Panc1 (cell line): ENCODE results near the gene GTSE1. TPM values are rescaled to one million over a fixed set of nuclear protein-coding genes. Genes with fewer than 3 reads are reported as not detected.

ENCODE experiments used
- ATAC-seq: fragments of 200-7000 bp; cut with Tn5 transposase; 2 replicates; pipeline ENCODE4 v1.9.1; 2020; ENCODE audit warnings: mild to moderate bottlenecking, moderate library complexity
- BruUV-seq: library from RNA; stranded (reverse); fragments of 400-500 nt; replicated peaks from 2 replicates; lab custom pipeline; 2021; lab: Mats Ljungman, UMichigan
- CTCF ChIA-PET: fragments of 300-600 bp; sonication (Branson Sonifier 250); formaldehyde crosslinking; loops from one replicate; lab custom pipeline; 2022; ENCODE audit warnings: antibody characterized with exemption; lab: Charles Lee
- POLR2A ChIA-PET: fragments of 300-600 bp; sonication (Branson Sonifier 250); formaldehyde crosslinking; loops from one replicate; lab custom pipeline; 2022; ENCODE audit warnings: antibody characterized with exemption; lab: Charles Lee
- DNase-seq: peaks from one replicate; pipeline ENCODE4 v3.0.0-alpha.2; 2010; ENCODE audit warnings: low read depth, low spot score
- H3K27ac ChIP-seq: 2 replicates; pipeline ENCODE4 v1.5.1; 2011; ENCODE audit warnings: mild to moderate bottlenecking, low read length, inconsistent platforms
- H3K27me3 ChIP-seq: fragments of 200-500 bp; sonication (Bioruptor generic); 2 replicates; pipeline ENCODE4 v1.6.0; 2014; ENCODE audit warnings: low read length, inconsistent platforms; ENCODE audit not compliant: control insufficient read depth, insufficient read depth
- H3K36me3 ChIP-seq: fragments of 200-500 bp; sonication (Bioruptor generic); 2 replicates; pipeline ENCODE4 v1.5.1; 2014; ENCODE audit warnings: inconsistent platforms, mild to moderate bottlenecking, low read length, moderate library complexity; ENCODE audit not compliant: control insufficient read depth, insufficient read depth
- H3K4me1 ChIP-seq: 2 replicates; pipeline ENCODE4 v1.5.1; 2011; ENCODE audit warnings: inconsistent platforms, mild to moderate bottlenecking, low read length, moderate library complexity; ENCODE audit not compliant: control insufficient read depth, insufficient read depth
- H3K4me3 ChIP-seq, 2 experiments: 2 replicates each; pipeline ENCODE4 v1.5.1; 2011 to 2012; ENCODE audit warnings: low read depth in 2 of 2, low read length in 2 of 2, mild to moderate bottlenecking in 2 of 2, inconsistent platforms in 1 of 2, moderate library complexity in 1 of 2
- H3K9me3 ChIP-seq: fragments of 200-500 bp; sonication (Bioruptor generic); 2 replicates; pipeline ENCODE4 v1.5.1; 2014; ENCODE audit warnings: low read depth, mild to moderate bottlenecking, inconsistent platforms, low read length, moderate library complexity; ENCODE audit not compliant: control insufficient read depth, insufficient read depth
- POLR2AphosphoS5 ChIP-seq: IDR thresholded peaks from 2 replicates; pipeline ENCODE4 v1.6.1; 2012; ENCODE audit warnings: mild to moderate bottlenecking, low read depth, low read length, moderate library complexity
- SIN3A ChIP-seq: IDR thresholded peaks from 2 replicates; pipeline ENCODE4 v1.6.1; 2012; ENCODE audit warnings: low read depth, mild to moderate bottlenecking, low read length, moderate library complexity, borderline replicate concordance; ENCODE audit not compliant: insufficient read depth
- TCF7L2 ChIP-seq: IDR thresholded peaks from 2 replicates; pipeline ENCODE4 v1.6.1; 2011; ENCODE audit warnings: mild to moderate bottlenecking, low read depth, low read length, inconsistent platforms
- in situ Hi-C: cut with HindIII; loops from 2 replicates; pipeline ENCODE4 v1.10.0; 2016; ENCODE audit warnings: low sequenced_read_pairs, low pct_unique_long_range_greater_than_20kb
- intact Hi-C: fragments of 100-400 bp; cut with micrococcal nuclease; formaldehyde crosslinking; loops from one replicate; pipeline ENCODE4 v1.10.0; 2022; ENCODE audit not compliant: unreplicated experiment
- total RNA-seq: library from RNA; stranded (reverse); gene quantifications from one replicate; pipeline ENCODE4 v1.2.1, GENCODE V29; 2021; ENCODE audit not compliant: unreplicated experiment
- TF ChIP-seq, protein P1 (sequence below), 2 experiments: IDR thresholded peaks; 2 replicates each; pipeline ENCODE4 v1.6.1; 2011 to 2012; ENCODE audit warnings: low read depth in 2 of 2, control low read depth in 1 of 2, low read length in 1 of 2, mild to moderate bottlenecking in 1 of 2, moderate library complexity in 1 of 2; ENCODE audit not compliant: insufficient read depth in 1 of 2
- TF ChIP-seq, protein P2 (sequence below): fragments of 450-650 bp; IDR thresholded peaks from 2 replicates; pipeline ENCODE4 v1.5.1; 2017; ENCODE audit warnings: mild to moderate bottlenecking

Gene GTSE1
- total RNA-seq, 1 experiment from 2014 or later, result 36.2 TPM

DNA sequence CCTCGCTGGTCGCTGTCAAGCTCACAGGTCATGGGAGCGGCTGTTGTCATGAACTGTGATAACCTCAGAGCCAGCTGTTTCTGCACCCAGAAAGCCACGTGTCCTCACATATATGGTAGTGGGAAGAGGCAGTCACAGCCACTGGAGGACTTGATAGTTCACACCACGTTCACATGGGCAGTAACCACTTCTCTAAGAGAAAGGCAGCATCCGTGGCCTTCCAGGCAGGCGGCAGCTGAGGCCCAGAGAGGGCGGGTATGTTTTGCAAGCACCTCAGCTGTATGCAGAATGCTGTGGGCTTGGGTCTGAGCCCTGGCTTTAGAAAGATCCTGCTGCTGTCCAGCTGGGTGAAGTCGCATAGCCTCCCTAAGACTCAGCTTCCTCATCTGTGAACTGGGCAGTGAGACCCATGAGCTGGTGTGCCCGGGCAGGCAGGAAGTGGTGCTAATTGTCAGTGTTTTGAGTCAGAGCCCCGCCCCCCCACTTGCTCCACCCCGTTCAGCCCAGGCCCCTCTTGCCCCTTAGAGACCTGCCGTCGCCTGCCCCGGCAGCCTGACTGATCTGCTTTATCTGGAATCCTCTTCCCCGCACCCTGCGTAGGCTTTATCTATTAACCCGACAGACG lies 15.6 kb upstream of the GTSE1 start:
- Histone ChIP-seq H3K27ac (no peak overlapping the region), H3K4me3 (no peak overlapping the region), H3K36me3 (0 out of 2 replicates have a peak, but pooled peaks cover 2% of the 10 kb centered on the region), H3K4me1 (no peaks in the 10 kb centered on the region), H3K9me3 (no peaks in the 10 kb centered on the region), H3K27me3 (no peaks in the 10 kb centered on the region)
- CTCF ChIA-PET, result no interaction called here
- DNase-seq, result no peak
- in situ Hi-C loops (no loop called here), intact Hi-C loops (no loop called here)
- TF ChIP-seq SIN3A (no peak), POLR2AphosphoS5 (no peak), TCF7L2 (no peak)
- TF ChIP-seq, protein P1, sequence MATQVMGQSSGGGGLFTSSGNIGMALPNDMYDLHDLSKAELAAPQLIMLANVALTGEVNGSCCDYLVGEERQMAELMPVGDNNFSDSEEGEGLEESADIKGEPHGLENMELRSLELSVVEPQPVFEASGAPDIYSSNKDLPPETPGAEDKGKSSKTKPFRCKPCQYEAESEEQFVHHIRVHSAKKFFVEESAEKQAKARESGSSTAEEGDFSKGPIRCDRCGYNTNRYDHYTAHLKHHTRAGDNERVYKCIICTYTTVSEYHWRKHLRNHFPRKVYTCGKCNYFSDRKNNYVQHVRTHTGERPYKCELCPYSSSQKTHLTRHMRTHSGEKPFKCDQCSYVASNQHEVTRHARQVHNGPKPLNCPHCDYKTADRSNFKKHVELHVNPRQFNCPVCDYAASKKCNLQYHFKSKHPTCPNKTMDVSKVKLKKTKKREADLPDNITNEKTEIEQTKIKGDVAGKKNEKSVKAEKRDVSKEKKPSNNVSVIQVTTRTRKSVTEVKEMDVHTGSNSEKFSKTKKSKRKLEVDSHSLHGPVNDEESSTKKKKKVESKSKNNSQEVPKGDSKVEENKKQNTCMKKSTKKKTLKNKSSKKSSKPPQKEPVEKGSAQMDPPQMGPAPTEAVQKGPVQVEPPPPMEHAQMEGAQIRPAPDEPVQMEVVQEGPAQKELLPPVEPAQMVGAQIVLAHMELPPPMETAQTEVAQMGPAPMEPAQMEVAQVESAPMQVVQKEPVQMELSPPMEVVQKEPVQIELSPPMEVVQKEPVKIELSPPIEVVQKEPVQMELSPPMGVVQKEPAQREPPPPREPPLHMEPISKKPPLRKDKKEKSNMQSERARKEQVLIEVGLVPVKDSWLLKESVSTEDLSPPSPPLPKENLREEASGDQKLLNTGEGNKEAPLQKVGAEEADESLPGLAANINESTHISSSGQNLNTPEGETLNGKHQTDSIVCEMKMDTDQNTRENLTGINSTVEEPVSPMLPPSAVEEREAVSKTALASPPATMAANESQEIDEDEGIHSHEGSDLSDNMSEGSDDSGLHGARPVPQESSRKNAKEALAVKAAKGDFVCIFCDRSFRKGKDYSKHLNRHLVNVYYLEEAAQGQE (IDR thresholded peaks at IDR 0.05; ENCODE audit: insufficient read depth in 1 of 2, low read depth in 2 of 2, low read length in 1 of 2), result no peak
- TF ChIP-seq, protein P2, sequence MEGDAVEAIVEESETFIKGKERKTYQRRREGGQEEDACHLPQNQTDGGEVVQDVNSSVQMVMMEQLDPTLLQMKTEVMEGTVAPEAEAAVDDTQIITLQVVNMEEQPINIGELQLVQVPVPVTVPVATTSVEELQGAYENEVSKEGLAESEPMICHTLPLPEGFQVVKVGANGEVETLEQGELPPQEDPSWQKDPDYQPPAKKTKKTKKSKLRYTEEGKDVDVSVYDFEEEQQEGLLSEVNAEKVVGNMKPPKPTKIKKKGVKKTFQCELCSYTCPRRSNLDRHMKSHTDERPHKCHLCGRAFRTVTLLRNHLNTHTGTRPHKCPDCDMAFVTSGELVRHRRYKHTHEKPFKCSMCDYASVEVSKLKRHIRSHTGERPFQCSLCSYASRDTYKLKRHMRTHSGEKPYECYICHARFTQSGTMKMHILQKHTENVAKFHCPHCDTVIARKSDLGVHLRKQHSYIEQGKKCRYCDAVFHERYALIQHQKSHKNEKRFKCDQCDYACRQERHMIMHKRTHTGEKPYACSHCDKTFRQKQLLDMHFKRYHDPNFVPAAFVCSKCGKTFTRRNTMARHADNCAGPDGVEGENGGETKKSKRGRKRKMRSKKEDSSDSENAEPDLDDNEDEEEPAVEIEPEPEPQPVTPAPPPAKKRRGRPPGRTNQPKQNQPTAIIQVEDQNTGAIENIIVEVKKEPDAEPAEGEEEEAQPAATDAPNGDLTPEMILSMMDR, result no peak
- BruUV-seq, result no TSS peak
- ATAC-seq, result no peak
- POLR2A ChIA-PET, result interaction anchor here (0.7 kb wide), 1 partner anchor 24 kb away, joined by 3 read pairs; no protein-coding TSS in a partner anchor

DNA sequence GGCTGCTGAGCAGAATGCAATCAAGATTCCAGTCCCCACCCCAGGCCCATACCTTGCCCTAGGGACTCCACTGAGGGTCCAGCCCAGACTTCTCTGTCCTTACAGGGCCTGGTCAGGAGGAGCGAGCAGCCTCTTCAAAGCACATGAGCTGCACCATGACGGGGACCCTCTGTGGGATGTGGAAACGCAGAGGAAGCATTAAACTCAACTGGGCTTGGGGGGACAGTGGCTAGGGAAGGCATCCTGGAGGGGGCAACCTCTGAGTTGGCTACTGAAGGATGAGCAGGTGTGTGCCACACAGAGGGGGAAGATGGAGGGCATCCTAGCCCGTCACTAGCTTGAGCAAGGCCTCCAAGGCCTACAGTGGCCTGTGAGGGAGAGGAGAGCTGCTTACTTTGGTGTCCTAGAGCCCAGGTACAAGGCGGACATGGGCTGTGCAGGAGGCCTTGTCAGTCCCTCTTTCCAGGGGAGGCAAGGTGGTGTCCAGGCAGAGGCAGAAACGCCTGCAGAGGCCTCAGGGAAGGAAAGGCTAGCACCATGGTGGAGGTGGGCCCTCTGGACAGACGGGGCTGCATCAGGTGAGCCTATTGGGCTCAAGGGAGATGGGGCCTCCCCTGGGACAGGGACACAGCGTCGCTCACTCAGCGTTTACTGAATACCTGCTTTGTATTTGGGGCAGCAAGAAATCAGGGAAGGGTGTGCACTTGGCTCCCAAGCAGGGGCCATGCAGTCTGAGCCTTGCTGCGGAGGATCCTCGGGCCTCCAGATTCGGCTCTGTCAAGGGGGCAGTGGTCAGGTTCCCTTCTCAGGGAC lies 14.6 kb upstream of the GTSE1 start:
- no peaks in the 10 kb centered on the region for H3K9me3 ChIP-seq
- H3K27me3 ChIP-seq, result no peaks in the 10 kb centered on the region
- intact Hi-C loops (no loop called here), in situ Hi-C loops (no loop called here)
- DNase-seq (no peak), ATAC-seq (no peak)
- BruUV-seq, result no TSS peak
- ChIA-PET POLR2A (no interaction called here), CTCF (no interaction called here)
- TF ChIP-seq, protein P2, result no peak
- TF ChIP-seq TCF7L2 (no peak), POLR2AphosphoS5 (no peak), SIN3A (no peak)
- TF ChIP-seq, protein P1 (IDR thresholded peaks at IDR 0.05; ENCODE audit: insufficient read depth in 1 of 2, low read depth in 2 of 2, low read length in 1 of 2), result no peak
- H3K27ac ChIP-seq, result no peak overlapping the region
- 0 out of 2 replicates have a peak, but pooled peaks cover 2% of the 10 kb centered on the region for H3K36me3 ChIP-seq
- no peaks in the 10 kb centered on the region for H3K4me1 ChIP-seq
- no peak overlapping the region for H3K4me3 ChIP-seq
